ENCODE measurements around the gene ODAD3. TPM values are rescaled to one million over a fixed set of nuclear protein-coding genes. Genes with fewer than 3 reads are reported as not detected.

The ODAD3 gene
- total and polyA plus RNA-seq, 2 of the 13 experiments (the other 11 are each of a cell fraction or from before 2014, with no cell fraction given): 0.04 to 0.08 TPM

DNA sequence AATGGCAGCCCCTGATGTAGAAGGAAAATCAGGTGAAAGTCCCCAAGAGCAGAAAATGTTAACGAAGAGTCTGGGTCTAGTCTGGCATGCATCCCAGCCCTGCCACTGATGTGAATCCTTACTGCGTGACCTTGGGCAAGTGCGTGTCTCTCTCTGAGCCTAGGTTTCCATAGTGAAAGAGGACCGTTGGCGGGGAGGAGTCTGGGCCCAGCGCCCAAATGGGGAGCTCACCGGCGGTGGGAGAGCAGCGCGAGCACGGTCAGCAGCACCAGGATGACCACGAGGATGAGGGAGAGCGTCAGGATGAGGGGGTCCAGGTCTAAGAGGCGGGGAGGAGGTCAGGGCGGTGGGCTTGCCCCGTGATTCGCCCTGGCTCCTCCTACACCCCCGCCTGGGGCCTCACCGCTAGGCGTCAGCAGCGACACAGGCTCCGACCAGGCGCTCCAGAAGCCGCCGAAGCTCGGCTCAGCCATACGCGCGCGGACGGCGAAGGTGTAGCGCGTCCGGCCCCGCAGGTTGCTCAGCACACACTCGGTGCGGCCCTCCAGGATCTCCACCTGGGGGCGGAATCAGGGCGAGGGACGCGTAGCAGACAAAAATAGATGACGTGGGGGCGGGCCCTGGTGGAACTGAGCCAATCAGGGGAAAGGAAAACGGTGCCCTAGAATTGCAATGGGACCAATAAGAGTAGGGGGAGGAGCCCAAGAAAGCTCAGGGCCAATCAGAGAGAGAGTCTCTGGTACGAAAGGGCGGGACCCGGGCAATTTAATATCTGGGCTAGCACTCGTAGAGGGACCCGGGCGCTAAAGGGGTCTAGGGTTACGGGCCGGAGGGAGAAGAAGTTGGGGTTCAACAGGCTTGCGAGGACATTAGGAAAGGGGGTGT, 54.0 kb downstream of the ODAD3 start (continued):
- 0 out of 2 replicates have a peak, but pooled peaks have one; percentile 8 for TF ChIP-seq ZNF121 (CRISPR knock-in tag; IDR thresholded peaks at IDR 0.05)
- TF ChIP-seq, protein P1, sequence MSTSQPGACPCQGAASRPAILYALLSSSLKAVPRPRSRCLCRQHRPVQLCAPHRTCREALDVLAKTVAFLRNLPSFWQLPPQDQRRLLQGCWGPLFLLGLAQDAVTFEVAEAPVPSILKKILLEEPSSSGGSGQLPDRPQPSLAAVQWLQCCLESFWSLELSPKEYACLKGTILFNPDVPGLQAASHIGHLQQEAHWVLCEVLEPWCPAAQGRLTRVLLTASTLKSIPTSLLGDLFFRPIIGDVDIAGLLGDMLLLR (CRISPR knock-in tag; IDR thresholded peaks at IDR 0.05): no peak
- TF ChIP-seq ZC3H4 (CRISPR knock-in tag; IDR thresholded peaks at IDR 0.05; ENCODE audit: borderline replicate concordance): no peak
- TF ChIP-seq, protein P2, sequence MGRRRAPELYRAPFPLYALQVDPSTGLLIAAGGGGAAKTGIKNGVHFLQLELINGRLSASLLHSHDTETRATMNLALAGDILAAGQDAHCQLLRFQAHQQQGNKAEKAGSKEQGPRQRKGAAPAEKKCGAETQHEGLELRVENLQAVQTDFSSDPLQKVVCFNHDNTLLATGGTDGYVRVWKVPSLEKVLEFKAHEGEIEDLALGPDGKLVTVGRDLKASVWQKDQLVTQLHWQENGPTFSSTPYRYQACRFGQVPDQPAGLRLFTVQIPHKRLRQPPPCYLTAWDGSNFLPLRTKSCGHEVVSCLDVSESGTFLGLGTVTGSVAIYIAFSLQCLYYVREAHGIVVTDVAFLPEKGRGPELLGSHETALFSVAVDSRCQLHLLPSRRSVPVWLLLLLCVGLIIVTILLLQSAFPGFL (CRISPR knock-in tag; IDR thresholded peaks at IDR 0.05): no peak
- no peak for TF ChIP-seq GTF2F1 (IDR thresholded peaks at IDR 0.05; ENCODE audit: low read length)
- TF ChIP-seq, protein P3, sequence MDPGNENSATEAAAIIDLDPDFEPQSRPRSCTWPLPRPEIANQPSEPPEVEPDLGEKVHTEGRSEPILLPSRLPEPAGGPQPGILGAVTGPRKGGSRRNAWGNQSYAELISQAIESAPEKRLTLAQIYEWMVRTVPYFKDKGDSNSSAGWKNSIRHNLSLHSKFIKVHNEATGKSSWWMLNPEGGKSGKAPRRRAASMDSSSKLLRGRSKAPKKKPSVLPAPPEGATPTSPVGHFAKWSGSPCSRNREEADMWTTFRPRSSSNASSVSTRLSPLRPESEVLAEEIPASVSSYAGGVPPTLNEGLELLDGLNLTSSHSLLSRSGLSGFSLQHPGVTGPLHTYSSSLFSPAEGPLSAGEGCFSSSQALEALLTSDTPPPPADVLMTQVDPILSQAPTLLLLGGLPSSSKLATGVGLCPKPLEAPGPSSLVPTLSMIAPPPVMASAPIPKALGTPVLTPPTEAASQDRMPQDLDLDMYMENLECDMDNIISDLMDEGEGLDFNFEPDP (CRISPR knock-in tag; conservative IDR thresholded peaks at IDR 0.05): no peak
- peak; percentile 90 for TF ChIP-seq SAP130 (CRISPR knock-in tag; IDR thresholded peaks at IDR 0.05; ENCODE audit: low read depth)
- TF ChIP-seq SMYD3 (CRISPR knock-in tag; IDR thresholded peaks at IDR 0.05): 0 out of 2 replicates have a peak, but pooled peaks have one; percentile 82
- TF ChIP-seq ATF1 (CRISPR knock-in tag; IDR thresholded peaks at IDR 0.05): peak; percentile 88
- TF ChIP-seq ADNP (CRISPR knock-in tag; IDR thresholded peaks at IDR 0.05): no peak
- no peak for TF ChIP-seq ATM (IDR thresholded peaks at IDR 0.05; ENCODE audit: borderline replicate concordance)
- no peak for TF ChIP-seq CENPT (CRISPR knock-in tag; IDR thresholded peaks at IDR 0.05; ENCODE audit: low read depth)
- no peak for TF ChIP-seq ZNF652 (CRISPR knock-in tag; IDR thresholded peaks at IDR 0.05; ENCODE audit: borderline replicate concordance, low read depth)
- TF ChIP-seq, protein P4, sequence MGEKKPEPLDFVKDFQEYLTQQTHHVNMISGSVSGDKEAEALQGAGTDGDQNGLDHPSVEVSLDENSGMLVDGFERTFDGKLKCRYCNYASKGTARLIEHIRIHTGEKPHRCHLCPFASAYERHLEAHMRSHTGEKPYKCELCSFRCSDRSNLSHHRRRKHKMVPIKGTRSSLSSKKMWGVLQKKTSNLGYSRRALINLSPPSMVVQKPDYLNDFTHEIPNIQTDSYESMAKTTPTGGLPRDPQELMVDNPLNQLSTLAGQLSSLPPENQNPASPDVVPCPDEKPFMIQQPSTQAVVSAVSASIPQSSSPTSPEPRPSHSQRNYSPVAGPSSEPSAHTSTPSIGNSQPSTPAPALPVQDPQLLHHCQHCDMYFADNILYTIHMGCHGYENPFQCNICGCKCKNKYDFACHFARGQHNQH (CRISPR knock-in tag; IDR thresholded peaks at IDR 0.05): peak; percentile 52; the same call in 1 of the 2 replicates
- TF ChIP-seq MAFK (conservative IDR thresholded peaks at IDR 0.05 in 1 of 2, IDR thresholded peaks at IDR 0.05 in 1 of 2; ENCODE audit: low read length in 2 of 2): no peak
- TF ChIP-seq HNF4A (CRISPR knock-in tag; IDR thresholded peaks at IDR 0.05): no peak
- TF ChIP-seq, protein P5, sequence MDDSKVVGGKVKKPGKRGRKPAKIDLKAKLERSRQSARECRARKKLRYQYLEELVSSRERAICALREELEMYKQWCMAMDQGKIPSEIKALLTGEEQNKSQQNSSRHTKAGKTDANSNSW (CRISPR knock-in tag; IDR thresholded peaks at IDR 0.05; ENCODE audit: borderline replicate concordance): no peak
- peak; percentile 59; the same call in 1 of the 2 replicates for TF ChIP-seq HMG20B (CRISPR knock-in tag; conservative IDR thresholded peaks at IDR 0.05)
- peak; percentile 77; the same call in 1 of the 2 replicates for TF ChIP-seq ZBTB7A (CRISPR knock-in tag; IDR thresholded peaks at IDR 0.05)
- TF ChIP-seq, protein P6, sequence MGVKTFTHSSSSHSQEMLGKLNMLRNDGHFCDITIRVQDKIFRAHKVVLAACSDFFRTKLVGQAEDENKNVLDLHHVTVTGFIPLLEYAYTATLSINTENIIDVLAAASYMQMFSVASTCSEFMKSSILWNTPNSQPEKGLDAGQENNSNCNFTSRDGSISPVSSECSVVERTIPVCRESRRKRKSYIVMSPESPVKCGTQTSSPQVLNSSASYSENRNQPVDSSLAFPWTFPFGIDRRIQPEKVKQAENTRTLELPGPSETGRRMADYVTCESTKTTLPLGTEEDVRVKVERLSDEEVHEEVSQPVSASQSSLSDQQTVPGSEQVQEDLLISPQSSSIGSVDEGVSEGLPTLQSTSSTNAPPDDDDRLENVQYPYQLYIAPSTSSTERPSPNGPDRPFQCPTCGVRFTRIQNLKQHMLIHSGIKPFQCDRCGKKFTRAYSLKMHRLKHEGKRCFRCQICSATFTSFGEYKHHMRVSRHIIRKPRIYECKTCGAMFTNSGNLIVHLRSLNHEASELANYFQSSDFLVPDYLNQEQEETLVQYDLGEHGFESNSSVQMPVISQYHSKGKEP (CRISPR knock-in tag; IDR thresholded peaks at IDR 0.05): no peak
- TF ChIP-seq, protein P7, sequence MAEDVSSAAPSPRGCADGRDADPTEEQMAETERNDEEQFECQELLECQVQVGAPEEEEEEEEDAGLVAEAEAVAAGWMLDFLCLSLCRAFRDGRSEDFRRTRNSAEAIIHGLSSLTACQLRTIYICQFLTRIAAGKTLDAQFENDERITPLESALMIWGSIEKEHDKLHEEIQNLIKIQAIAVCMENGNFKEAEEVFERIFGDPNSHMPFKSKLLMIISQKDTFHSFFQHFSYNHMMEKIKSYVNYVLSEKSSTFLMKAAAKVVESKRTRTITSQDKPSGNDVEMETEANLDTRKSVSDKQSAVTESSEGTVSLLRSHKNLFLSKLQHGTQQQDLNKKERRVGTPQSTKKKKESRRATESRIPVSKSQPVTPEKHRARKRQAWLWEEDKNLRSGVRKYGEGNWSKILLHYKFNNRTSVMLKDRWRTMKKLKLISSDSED (CRISPR knock-in tag; IDR thresholded peaks at IDR 0.05): no peak
